Activated gamma-delta T cell (primary cell): ENCODE data around the gene SLC41A3.
"Not testable (repeated sequence)": the region's sequence is repeated elsewhere in the genome, so short reads cannot be mapped to it uniquely, and the experiment has no call there.

ENCODE experiments used
- DNase-seq: peaks from one replicate; lab custom pipeline; 2025; lab: John Stamatoyannopoulos, UW

The SLC41A3 gene

DNA sequence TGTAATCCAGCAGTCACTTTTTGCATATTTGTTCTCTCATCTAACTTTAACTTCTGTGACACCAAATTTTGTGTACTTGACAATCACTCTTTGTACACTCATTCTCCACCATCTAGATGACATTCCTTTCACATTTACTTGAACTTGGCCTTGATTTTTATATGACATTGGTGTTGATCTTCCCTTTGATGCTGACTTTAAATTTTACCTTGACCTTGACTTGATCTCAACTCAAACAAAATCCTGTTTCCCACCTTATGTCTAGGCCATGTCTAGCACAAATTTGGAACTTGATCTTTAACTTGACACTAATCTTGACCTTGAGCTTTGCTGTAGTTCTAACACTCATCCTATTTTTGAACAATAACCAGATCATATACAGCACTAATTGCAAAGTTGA, 81.7 kb downstream of the SLC41A3 start:
- no peak for DNase-seq

DNA sequence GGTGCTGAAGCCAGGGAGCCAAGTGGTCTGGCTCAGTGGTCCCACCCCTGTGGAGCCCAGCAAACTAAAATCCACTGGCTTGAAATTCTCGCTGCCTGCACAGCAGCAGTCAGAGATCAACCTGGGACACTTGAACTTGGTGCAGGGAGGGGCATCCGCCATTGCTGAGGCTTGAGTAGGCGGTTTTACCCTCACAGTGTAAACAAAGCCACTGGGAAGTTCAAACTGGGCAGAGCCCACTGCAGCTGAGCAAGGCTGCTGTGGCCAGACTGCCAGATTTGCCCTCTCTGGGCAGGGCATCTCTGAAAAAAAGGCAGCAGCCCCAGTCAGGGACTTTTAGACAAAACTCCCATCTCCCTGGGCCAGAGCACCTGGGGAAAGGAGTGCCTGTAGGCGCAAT, 87.2 kb downstream of the SLC41A3 start:
- not testable (repeated sequence) for DNase-seq

DNA sequence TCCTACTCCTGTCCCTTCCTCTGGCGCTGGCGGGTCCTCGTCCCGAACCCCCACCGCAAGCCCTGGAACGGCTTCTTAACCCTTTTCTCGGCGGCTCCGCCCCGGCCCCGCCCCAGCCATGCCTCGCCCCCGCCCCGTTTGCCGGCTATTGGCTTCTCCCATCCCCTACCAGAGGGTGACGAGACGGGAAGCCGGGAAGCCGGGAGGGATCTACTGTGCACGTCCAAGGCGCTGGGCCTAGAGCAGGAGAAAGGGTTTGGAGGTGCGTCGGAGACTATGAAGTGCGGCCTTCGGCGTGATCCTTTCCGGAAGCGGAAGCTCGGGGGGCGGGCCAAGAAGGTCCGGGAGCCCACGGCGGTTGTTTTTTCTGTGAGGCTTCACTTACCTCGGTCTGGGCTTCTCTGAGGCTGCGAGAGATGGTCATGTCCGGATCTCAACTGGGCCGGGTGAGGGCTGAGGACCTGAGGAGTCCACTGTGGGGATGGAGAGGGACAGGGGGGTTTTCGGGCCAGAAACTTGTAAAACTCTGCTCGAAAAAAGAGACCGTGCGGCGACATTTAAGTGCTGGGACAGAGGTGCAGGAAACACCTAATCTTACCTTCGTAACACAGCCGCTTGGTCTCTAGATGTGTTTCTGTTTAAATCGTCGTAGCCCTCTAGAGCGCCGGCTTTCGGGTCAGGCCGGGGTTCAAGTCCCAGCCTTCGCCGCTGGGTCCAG, 93.5 kb downstream of the SLC41A3 start:
- peak; percentile 18 for DNase-seq

DNA sequence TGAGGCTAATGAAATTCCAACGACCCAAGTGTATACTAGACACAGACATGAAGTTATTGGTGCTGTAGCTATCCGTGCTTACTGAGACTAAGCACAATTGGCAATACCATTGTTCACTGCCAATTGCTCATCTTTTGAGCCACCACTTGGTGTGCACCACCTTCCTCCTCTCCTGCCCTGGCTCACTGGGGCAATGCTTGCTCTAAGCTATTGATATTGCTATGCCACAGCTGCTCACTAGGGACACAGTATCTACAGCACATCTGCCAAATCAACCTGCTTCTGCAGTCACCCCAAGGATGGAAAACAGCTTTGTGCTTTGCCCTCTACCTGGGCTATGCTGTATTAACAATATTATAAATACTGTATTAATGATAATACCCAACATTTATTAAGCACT, 99.0 kb downstream of the SLC41A3 start:
- not testable (repeated sequence) for DNase-seq

DNA sequence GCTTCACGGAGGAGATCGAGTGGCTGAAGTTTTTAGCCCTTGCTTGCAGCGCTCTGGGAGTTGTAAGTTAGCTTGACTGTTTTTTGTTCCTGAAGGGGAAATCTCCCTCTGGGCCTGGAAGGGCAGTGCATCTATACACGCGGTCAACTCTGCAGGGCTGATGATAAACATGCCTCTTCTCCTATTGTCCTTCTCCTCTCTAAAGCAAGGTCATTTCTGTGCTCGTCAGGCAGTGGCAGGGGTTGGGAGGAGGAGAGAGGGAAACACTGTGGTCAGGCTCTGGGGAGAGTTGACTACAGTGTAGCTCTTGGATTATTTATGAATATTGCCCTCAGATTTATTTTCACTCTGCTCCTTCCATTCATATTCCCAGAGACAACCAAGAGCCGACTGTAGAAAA, 106.8 kb downstream of the SLC41A3 start:
- DNase-seq: not testable (repeated sequence)

DNA sequence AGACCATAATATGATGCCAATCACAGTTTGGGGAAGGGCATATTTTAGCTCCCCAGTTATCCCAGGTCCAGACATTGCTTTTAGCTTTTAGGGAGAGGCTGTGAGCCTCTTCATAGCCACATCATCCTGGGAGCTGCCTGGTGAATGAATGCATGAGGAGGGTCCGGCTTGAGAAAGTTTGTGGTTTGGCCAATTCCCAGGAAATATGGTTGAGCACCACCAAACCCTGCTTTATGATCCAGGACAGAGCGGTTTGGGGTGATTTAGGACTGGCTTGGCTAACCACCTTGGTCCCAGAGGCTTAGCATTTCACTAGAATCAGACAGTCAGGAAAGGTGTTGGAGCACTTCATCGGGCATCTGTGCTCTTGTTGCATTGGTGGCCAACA, 107.9 kb downstream of the SLC41A3 start:
- not testable (repeated sequence) for DNase-seq

DNA sequence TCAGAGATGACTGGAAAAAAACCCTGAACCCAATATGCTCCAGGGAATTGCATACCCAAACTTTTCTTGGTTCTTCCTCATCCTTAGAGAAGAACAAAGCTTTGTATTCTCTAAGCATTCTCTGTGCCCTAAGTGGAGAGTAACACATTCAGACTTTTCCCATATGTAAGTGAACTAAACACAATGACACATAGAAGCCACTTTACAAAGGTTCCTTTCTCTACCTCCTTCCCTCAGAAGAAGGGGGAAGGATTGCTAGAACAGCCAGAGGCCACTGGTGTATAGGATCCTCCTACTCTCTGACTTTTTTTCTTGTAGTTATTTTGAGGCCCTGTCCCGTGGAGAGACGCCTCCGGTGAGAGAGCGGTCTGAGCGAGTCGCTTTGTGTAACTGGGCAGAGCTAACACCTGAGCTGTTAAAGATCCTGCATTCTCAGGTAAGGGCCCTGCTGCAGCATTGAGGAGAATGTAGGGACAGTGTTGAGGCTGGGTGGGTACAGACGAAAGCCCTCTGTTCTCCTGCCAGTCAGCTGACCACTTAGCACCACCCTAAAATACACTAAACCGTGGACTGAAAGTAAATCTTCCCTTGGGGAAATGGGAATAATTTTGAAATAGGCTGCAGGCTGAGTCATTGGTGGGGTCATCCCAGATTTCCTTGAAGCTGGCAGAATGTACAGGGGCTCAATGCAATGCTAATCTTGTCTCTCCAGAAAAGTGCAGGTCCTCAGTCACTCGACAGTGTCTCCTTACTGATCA, 108.5 kb downstream of the SLC41A3 start:
- DNase-seq: not testable (repeated sequence)

DNA sequence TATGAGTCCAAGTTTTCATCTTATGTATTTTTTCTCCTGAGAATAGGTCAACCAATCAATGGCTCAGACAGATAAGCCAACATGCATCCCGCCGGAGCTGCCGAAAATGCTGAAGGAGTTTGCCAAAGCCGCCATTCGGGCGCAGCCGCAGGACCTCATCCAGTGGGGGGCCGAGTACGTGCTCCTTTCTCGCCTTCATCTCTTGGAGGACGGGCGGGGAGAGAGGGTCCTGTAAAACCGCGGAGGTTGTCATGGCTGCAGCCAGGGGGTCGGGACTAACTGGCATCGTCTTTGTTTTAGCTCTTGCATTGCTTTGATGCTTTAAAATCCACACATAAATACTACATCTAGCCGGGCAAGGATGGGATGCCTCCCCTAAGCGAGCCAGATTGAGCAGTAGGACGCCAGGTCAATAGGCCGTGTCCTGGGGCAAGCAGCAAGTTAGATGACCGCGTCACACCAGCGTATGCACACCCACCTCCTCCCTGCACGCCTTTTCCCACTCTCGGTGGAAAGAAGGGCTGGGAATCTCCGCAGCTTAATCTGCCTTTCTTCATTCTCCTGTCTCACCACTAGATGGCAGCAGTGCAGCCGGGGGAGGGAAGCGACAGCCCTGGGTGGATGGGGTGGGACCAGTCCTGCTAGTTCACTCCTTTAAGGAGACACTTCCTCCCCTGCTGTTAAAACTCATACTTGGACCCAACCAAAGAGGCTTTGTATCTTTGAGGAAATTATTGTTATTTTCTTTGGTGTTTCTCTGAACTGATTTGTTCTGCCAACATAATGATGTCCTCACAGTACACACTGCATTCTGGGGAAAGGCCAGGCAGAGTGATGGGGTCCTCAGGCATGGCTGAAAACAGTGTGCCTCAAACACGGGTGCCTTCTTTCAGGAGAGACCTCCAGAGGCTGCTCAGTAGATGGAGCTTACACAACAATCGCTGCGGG, 111.7 kb downstream of the SLC41A3 start:
- not testable (repeated sequence) for DNase-seq

DNA sequence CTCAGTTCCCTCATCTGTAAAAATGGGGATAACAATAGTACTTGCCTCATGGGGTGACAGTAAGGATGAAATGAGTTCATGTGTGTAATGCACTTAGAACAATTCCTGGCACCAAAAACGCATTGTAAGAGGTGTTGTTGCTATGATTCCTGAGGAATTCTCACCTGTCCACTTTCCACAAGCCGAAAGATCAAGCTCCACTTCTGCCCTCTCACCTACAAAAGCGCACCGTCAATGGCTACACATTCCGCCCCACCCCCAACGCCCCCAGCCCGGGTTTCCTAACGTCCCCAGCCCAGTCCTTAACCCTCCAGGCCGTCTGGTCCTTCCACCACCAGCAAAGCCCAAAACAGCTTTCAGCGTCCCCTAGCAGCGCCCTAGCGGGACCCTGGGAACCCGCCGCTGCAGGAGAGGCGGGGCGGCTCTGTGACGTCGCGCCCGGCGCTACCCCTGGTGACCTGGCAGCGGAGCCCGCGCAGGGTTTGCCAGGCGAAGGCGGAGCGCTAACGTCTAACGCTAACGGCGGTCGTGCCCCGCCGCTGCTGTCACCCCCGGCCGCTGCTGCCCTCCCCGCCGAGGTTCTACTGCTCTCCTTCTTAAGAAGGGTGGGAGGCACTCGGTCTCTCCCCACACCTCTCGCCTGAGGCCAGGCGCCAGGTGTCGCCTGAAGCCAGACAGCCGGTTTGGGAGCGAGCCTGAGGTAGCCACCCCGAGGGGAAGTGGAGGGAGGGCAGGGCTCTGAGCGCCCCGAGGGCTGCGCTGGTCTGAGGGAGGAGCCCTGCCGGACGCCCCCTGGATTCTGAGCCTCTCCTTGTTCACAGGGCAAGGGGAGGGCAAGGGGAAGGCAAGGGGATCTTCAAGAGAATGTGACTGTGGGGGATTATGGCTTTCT, 115.0 kb downstream of the SLC41A3 start, which contains the start of gene ROPN1B:
Gene ROPN1B (plus strand): TSS at position 478 of the 892 bp plus-strand sequence. CDS start 2,877 bp downstream, outside the sequence.
- not testable (repeated sequence) for DNase-seq

DNA sequence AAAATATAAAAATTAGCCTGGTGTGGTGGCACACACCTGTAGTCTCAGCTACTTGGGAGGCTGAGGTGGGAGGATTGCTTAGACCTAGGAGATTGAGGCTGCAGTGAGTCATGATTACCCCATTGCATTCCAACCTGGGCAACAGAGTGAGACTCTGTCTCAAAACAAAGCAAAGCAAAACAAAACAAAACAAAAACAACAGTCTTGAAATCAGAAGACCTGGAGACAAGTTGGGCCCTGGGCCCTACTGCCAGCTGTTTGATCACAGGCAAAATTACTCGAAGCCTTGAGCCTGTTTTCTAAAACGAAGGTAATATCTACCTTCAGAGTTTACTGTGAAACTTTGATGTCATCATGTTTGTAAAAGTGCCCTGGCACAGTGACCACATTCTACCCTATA, 115.8 kb downstream of the SLC41A3 start:
- DNase-seq: not testable (repeated sequence)

DNA sequence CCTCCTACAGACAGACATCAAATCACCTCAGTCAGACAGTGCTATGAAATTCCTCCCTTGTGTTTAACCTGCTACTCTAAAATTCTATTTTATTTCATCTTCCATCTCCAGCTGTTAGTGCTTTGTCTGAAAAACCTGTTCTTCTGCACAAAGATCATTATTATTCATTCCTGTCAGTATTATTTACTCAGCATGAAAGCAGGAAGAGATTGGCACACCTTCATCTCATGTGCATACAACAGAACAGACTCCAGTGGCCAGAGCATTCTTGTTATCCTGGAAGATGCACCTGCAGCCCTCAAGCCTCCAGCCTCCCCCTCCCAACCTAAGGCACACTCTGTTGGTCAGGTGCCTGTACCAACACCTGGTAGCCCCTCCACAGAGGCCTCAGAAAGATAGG, 116.8 kb downstream of the SLC41A3 start:
- no peak for DNase-seq

DNA sequence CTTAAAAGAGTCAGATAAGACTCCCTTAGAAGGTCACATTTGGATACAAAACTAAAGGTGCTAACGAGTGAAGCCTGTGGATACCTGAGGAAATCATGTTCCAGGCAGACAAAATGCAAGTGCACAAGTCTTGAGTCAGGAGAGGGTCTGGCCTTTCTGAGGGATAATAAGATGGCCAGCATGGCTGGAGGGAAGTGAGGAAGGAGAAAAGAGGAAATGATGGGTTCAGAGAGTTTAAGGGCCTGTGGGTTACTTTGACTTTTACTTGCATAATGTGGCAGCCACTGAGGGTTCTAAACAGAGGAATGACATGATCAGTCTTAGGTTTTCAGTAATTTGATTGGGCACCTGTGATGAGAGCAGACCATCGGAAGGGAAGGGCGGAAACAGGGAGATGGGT, 118.4 kb downstream of the SLC41A3 start:
- DNase-seq: no peak

DNA sequence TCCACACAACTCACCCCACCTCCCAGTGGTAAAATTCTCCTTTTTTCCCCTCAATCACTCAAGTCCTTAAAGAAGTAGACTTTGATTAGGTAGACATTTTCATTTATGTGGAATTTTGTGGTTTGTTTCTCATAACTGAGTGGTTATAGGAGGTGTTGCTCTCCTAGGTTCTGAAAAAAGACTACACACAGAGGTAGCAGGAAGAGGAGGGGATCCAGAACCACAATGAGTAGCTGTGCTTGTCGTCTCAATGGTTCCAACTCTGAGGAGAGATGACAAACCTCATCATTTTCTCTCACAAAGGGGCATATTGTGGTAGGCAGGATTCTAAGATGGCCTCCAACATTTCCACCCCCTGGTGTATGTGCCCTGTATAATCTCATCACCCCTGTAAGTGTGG, 120.1 kb downstream of the SLC41A3 start:
- DNase-seq: not testable (repeated sequence)

DNA sequence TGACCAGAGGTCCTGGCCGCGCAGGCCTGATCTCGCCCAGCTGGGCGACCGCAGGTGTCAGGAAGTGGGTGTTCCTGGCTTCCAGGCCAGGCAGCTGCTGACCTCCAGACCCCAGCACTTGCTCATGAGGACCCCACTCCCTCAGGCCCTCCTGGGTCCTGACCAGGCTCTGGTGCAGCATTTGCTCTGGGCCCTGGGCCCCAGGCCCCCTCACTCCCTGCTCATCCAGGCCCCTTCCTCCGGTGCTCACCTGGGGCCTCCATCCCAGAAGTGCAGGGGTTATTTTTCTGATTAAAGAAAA, 122.7 kb downstream of the SLC41A3 start:
- no peak for DNase-seq

DNA sequence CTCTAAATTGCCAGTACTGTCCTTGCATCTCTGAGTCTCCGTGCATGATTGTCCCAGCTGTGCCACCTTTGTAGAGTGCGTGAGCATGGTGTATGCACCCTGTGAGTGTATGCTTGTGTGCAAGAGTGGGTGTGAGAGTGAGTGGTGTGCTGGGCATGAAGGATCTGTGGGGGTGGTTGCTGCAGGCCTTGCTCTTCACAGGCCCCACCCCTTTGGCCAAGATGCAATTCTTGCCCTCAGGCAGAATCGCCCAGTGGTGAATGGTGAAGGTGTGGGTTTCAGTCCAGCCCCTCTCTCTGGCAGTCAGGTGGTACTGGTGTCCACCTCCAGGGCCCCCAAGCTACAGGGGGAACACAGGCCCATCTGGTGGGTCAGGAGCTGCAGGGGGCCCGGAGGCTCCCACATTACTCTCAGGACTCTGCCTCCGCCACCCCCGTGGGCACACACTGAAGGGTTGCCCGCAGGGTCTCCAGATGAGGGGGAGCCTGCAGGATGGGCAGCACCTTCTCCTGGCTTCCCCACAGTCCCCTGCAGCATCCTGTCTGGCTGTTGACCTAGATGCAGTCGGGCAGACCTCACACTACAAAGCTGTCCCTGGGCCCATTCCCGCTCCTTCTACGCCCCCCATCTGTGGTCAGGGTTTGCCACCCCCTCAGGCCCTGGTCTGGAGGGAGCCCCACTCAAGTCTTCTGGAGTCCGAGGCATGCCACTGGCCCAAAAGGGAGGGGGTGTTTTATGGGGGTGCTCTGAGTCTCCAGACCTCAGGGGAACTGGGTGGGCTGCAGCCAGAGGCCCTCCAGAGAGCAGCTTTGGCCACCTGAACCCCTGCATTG, 123.3 kb downstream of the SLC41A3 start:
- no peak for DNase-seq

DNA sequence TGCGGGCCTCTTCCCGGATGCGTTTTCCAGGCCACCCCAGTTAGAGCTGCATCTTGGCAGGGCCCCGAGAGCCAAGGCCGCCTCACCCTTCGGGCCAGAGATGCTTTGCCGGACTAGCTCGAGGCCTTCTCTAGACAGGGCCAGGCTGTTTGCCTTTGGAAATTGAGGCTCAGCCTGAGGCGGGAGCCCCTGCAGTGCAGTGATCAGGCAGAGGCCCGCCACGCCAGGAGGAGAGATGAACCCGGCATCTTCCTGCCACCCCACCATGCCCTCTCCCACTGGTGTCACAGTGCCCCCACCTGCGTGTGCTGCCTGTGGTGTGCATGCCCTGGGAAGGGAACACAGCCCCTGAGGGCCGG, 123.9 kb downstream of the SLC41A3 start:
- DNase-seq: no peak

DNA sequence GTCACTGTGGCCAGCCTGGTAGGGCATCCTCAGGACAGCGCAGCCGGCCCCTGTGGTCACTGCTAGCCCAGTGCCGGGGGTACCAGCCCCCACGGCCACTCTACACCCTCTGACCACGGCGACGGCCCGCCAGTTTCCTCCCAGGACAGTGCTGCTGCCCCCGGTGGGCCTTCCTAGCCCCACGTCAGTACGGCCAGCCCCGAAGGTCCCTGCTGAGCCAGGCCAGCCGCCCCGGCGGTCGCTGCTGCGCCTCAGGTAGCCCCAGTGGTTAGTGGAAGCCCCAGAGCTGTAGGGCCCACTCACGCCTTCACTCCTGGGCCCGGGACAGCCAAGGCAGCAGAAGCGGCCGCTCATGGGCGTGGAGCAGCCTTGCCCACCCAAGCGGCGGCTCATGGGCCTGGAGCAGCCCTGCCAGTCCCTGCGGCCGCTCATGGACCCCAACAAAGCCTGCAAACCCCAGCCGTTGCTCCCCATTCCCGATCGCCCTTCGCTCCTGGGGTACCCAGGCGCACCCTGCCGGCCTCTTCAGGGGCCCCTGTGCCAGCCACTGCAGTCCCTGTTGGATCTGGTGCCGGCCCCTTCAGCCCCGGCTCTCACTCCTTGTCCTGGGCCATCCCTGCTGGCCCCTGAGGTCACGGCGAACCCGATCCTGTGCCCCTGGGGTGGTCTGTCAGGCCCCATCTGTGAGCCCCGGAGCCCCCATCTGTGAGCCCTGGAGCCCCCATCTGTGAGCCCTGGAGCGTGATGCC, 124.4 kb downstream of the SLC41A3 start:
- DNase-seq: no peak

DNA sequence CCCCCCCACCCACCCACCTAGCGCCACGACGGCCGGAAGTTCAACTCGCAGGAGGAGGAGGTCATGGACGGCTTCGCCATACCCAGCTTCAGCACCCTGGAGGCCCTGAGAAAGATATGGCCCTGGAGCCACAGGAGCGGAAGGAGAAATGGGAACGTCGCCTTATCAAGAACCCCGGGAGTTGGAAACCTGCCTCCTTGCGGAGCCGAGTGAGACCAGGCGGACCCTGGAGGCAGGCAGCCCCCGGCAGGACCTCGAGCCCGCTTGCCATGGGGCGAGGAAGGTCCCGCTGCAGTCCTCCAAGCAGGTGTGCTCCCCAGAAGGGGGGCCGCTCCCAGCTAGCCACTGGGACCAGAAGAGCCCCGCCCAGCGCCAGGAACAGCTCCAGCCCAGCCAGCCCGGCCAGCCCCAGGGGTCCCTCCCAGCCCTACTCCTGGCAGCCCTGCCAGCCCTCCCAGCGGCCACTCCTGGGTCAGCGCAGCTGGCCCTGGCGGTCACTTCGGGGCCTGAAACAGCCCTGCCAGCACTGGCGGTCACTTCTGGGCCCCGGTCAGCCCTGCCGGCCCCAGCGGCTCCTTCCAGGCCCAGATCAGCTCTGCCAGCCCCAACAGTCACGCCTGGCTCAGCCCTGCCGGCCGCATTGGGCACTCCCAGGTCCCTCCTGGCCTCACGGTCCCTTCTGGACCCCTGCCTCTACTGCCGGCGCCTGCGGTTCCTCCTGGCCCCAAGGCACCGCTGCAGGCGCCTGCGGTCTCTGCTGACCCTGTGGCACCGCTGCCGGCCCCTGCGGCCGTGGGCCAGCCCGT, 125.2 kb downstream of the SLC41A3 start:
- no peak for DNase-seq
